ENCODE results near the gene ST3GAL5. TPM values are rescaled to one million over a fixed set of nuclear protein-coding genes. Genes with fewer than 3 reads are reported as not detected.

Gene ST3GAL5
- total RNA-seq, 1 experiment from 2014 or later = 5.9 TPM

- no peak overlapping the region for H2AFZ ChIP-seq
- TF ChIP-seq CTCF (conservative IDR thresholded peaks at IDR 0.05) (no peak), EZH2 (IDR thresholded peaks at IDR 0.05; ENCODE audit: low read depth) (no peak)
- no peaks in the 10 kb centered on the region for H3K36me3 ChIP-seq (ENCODE audit: low read depth)
- no peaks in the 10 kb centered on the region for H3K79me2 ChIP-seq (ENCODE audit: low read depth)
- H3K9me3 ChIP-seq (ENCODE audit: insufficient read depth, low read depth) = no peaks in the 10 kb centered on the region
- H3F3A ChIP-seq (ENCODE audit: insufficient read depth, low read depth) = no peaks in the 10 kb centered on the region
- H3K4me1 ChIP-seq (replicated peaks; ENCODE audit: insufficient read depth) = peaks cover 14% of the 10 kb centered on the region
- no peak overlapping the region for H3K4me3 ChIP-seq
- no peaks in the 10 kb centered on the region for H3K9me2 ChIP-seq (ENCODE audit: insufficient read depth)
- no peak overlapping the region for H3K4me2 ChIP-seq
- ChIA-PET CTCF (no interaction called here), POLR2A (ENCODE audit: unreplicated experiment) (no interaction called here)
- H3K27me3 ChIP-seq (ENCODE audit: insufficient read depth, low read depth) = no peaks in the 10 kb centered on the region; the same call in 1 of the 2 replicates
- BruUV-seq (replicated peaks) = no TSS peak
- no peaks in the 10 kb centered on the region; the same call in 1 of the 2 replicates for H4K20me1 ChIP-seq (ENCODE audit: insufficient read depth)
- H3K27ac ChIP-seq = no peak overlapping the region
- no peak for DNase-seq
- intact Hi-C loops (cut with micrococcal nuclease; ENCODE audit: unreplicated experiment) = no loop called here
Observed at GRCh38 chr2:85796046-85796340, 92.8 kb downstream of the ST3GAL5 start.

- intact Hi-C loops (cut with micrococcal nuclease; ENCODE audit: unreplicated experiment) = no loop called here
- no peaks in the 10 kb centered on the region for H3F3A ChIP-seq (ENCODE audit: insufficient read depth, low read depth)
- no peaks in the 10 kb centered on the region for H3K9me3 ChIP-seq (ENCODE audit: insufficient read depth, low read depth)
- no peaks in the 10 kb centered on the region for H3K36me3 ChIP-seq (ENCODE audit: low read depth)
- H3K27me3 ChIP-seq (ENCODE audit: insufficient read depth, low read depth) = no peaks in the 10 kb centered on the region; the same call in 1 of the 2 replicates
- H3K4me1 ChIP-seq (replicated peaks; ENCODE audit: insufficient read depth) = peaks cover 14% of the 10 kb centered on the region
- POLR2A ChIA-PET (ENCODE audit: unreplicated experiment) = no interaction called here
- no peak overlapping the region for H3K4me3 ChIP-seq
- BruUV-seq (replicated peaks) = no TSS peak
- no peak overlapping the region for H3K27ac ChIP-seq
- H3K4me2 ChIP-seq = no peak overlapping the region
- H3K79me2 ChIP-seq (ENCODE audit: low read depth) = no peaks in the 10 kb centered on the region
- no peak for TF ChIP-seq EZH2 (IDR thresholded peaks at IDR 0.05; ENCODE audit: low read depth)
- H3K9me2 ChIP-seq (ENCODE audit: insufficient read depth) = no peaks in the 10 kb centered on the region
- CTCF ChIA-PET = no interaction called here
- no peaks in the 10 kb centered on the region; the same call in 1 of the 2 replicates for H4K20me1 ChIP-seq (ENCODE audit: insufficient read depth)
- H2AFZ ChIP-seq = no peak overlapping the region
- no peak for DNase-seq
Observed at GRCh38 chr2:85795331-85796045, 93.3 kb downstream of the ST3GAL5 start.

GRCh38 chr2:85794491-85795121 is 94.2 kb downstream of the ST3GAL5 start:
- Histone ChIP-seq H3K9me3 (ENCODE audit: insufficient read depth, low read depth) (no peaks in the 10 kb centered on the region), H3K4me1 (replicated peaks; ENCODE audit: insufficient read depth) (peaks cover 9% of the 10 kb centered on the region), H3K9me2 (ENCODE audit: insufficient read depth) (no peaks in the 10 kb centered on the region), H3K27ac (no peak overlapping the region), H3K4me2 (no peak overlapping the region), H3K79me2 (ENCODE audit: low read depth) (no peaks in the 10 kb centered on the region), H3F3A (ENCODE audit: insufficient read depth, low read depth) (no peaks in the 10 kb centered on the region), H2AFZ (no peak overlapping the region), H4K20me1 (ENCODE audit: insufficient read depth) (no peaks in the 10 kb centered on the region; the same call in 1 of the 2 replicates), H3K27me3 (ENCODE audit: insufficient read depth, low read depth) (no peaks in the 10 kb centered on the region; the same call in 1 of the 2 replicates), H3K4me3 (no peak overlapping the region), H3K36me3 (ENCODE audit: low read depth) (no peaks in the 10 kb centered on the region)
- CTCF ChIA-PET = no interaction called here
- no peak for TF ChIP-seq CTCF (conservative IDR thresholded peaks at IDR 0.05)
- TF ChIP-seq EZH2 (IDR thresholded peaks at IDR 0.05; ENCODE audit: low read depth) = no peak
- no peak for DNase-seq
- no TSS peak for BruUV-seq (replicated peaks)
- intact Hi-C loops (cut with micrococcal nuclease; ENCODE audit: unreplicated experiment) = no loop called here
- POLR2A ChIA-PET (ENCODE audit: unreplicated experiment) = no interaction called here
